Aorta (tissue), 5 donors: Measurements from ENCODE around the gene LIN37. TPM values are rescaled to one million over a fixed set of nuclear protein-coding genes. Genes with fewer than 3 reads are reported as not detected.

Source experiments
- ATAC-seq: fragments of 200-7000 bp; cut with Tn5 transposase; one replicate; pipeline ENCODE4 v1.9.1; 2022; ENCODE audit warnings: moderate library complexity; ENCODE audit not compliant: low FRiP score
- DNase-seq, 2 donors: peaks; one replicate each; pipeline ENCODE4 v3.0.0-alpha.2; 2020
- H3K27ac ChIP-seq, 2 donors: one replicate each; pipeline ENCODE4 v1.5.1; 2013; ENCODE audit warnings: low read length in 2 of 2, mild to moderate bottlenecking in 2 of 2, moderate library complexity in 2 of 2, control low read depth in 1 of 2, inconsistent platforms in 1 of 2, low read depth in 1 of 2
- H3K27me3 ChIP-seq, 2 donors: one replicate each; pipeline ENCODE4 v1.6.1; 2013; ENCODE audit warnings: control low read depth in 1 of 2, low read length in 1 of 2, mild to moderate bottlenecking in 1 of 2, moderate library complexity in 1 of 2; ENCODE audit not compliant: insufficient read depth in 2 of 2, control insufficient read depth in 1 of 2
- H3K36me3 ChIP-seq, 2 donors: one replicate each; pipeline ENCODE4 v1.6.1; 2013; ENCODE audit warnings: control low read depth in 1 of 2, low read length in 1 of 2, mild to moderate bottlenecking in 1 of 2; ENCODE audit not compliant: insufficient read depth in 2 of 2, control insufficient read depth in 1 of 2
- H3K4me1 ChIP-seq, 2 donors: one replicate each; pipeline ENCODE4 v1.6.1; 2013; ENCODE audit warnings: low read length in 2 of 2, control low read depth in 1 of 2, mild to moderate bottlenecking in 1 of 2, moderate library complexity in 1 of 2; ENCODE audit not compliant: insufficient read depth in 2 of 2, control insufficient read depth in 1 of 2
- H3K4me3 ChIP-seq, 2 donors: one replicate each; pipeline ENCODE4 v1.5.1; 2013; ENCODE audit warnings: low read length in 2 of 2, control low read depth in 1 of 2, mild to moderate bottlenecking in 1 of 2
- H3K9me3 ChIP-seq: one replicate; pipeline ENCODE4 v1.6.1; 2013; ENCODE audit warnings: mild to moderate bottlenecking, low read length; ENCODE audit not compliant: control insufficient read depth
- WGBS, 2 donors: extraction: QIAGEN DNeasy Blood & Tissue Kit; methylation state at CpG; one replicate each; pipeline ENCODE4 v1.1.7; 2013; 5-methylcytosine and 5-hydroxymethylcytosine counted together
- intact Hi-C, 2 donors: fragments of 100-400 bp; cut with DNase I; formaldehyde crosslinking; loops; one replicate each; pipeline versions ENCODE4 v1.14.2 to v1.15.0; 2022
- polyA plus RNA-seq, 2 donors: library from polyadenylated mRNA; stranded (reverse); fragments of 200-250 nt; gene quantifications; one replicate each; pipeline ENCODE4 v1.2.3, GENCODE V29; 2013
- total RNA-seq, 2 donors: library from RNA; stranded (reverse); fragmentation: NEBNext Ultra II Directional; extraction: Animal tissue kit (Norgen Biotek cat#: 25700); gene quantifications; one replicate each; pipeline ENCODE4 v1.2.1, GENCODE V29; 2021
- donor health status: healthy with polysubstance abuse.
- donor health status: Bipolar disorder and iron deficiency.
- donor health status: DM: no; HTN: no; CAD: no.
- donor health status: DM: no; HTN: no; CAD: no.
- donor health status: DM: yes; HTN: yes; CAD: no.

The LIN37 gene
- total and polyA plus RNA-seq, 4 donors: 10.6 to 91.2 (median 13.2) TPM

GRCh38 chr19:35785339-35785627, 36.9 kb downstream of the LIN37 start:
- Histone ChIP-seq H3K4me3 (no peak overlapping the region), H3K9me3 (no peaks in the 10 kb centered on the region), H3K27ac (no peak overlapping the region), H3K27me3 (no peaks in the 10 kb centered on the region), H3K4me1 (no peaks in the 10 kb centered on the region), H3K36me3 (peaks cover 0 to 1% of the 10 kb centered on the region in 2 donors)
- intact Hi-C loops: no loop called here
- DNase-seq (no peak), ATAC-seq (no peak)
- 84 to 86% methylated on average over 10 of the region's 10 CpGs for WGBS, 2 donors

GRCh38 chr19:35786299-35787160, 38.2 kb downstream of the LIN37 start:
- DNase-seq: no peak
- no peaks in the 10 kb centered on the region for H3K9me3 ChIP-seq
- H3K4me3 ChIP-seq: no peak overlapping the region
- no peaks in the 10 kb centered on the region for H3K4me1 ChIP-seq
- WGBS, 2 donors: 91 to 93% methylated on average over 21 to 31 of the region's 31 CpGs
- no peaks in the 10 kb centered on the region for H3K27me3 ChIP-seq
- H3K27ac ChIP-seq: no peak overlapping the region
- H3K36me3 ChIP-seq: no peaks in the 10 kb centered on the region
- intact Hi-C loops: no loop called here
- ATAC-seq: no peak

GRCh38 chr19:35787227-35787799, 38.9 kb downstream of the LIN37 start:
- Histone ChIP-seq H3K4me1 (no peaks in the 10 kb centered on the region), H3K9me3 (no peaks in the 10 kb centered on the region), H3K36me3 (no peaks in the 10 kb centered on the region), H3K27ac (no peak overlapping the region), H3K27me3 (no peaks in the 10 kb centered on the region), H3K4me3 (no peak overlapping the region)
- no peak for ATAC-seq
- WGBS, 2 donors: 92 to 94% methylated on average over 15 of the region's 15 CpGs
- intact Hi-C loops: no loop called here
- no peak for DNase-seq

GRCh38 chr19:35788205-35788960, 40.0 kb downstream of the LIN37 start:
- ATAC-seq (no peak), DNase-seq (no peak)
- Histone ChIP-seq H3K36me3 (no peaks in the 10 kb centered on the region), H3K4me3 (no peak overlapping the region), H3K27me3 (no peaks in the 10 kb centered on the region), H3K4me1 (no peaks in the 10 kb centered on the region), H3K9me3 (no peaks in the 10 kb centered on the region), H3K27ac (no peak overlapping the region)
- 75 to 79% methylated on average over 12 of the region's 12 CpGs for WGBS, 2 donors
- intact Hi-C loops: no loop called here

GRCh38 chr19:35789195-35789977, 41.0 kb downstream of the LIN37 start:
- no peak for ATAC-seq
- H3K4me1 ChIP-seq: no peaks in the 10 kb centered on the region
- no peak overlapping the region for H3K4me3 ChIP-seq
- H3K27me3 ChIP-seq: no peaks in the 10 kb centered on the region
- H3K36me3 ChIP-seq: no peaks in the 10 kb centered on the region
- H3K9me3 ChIP-seq: no peaks in the 10 kb centered on the region
- H3K27ac ChIP-seq: no peak overlapping the region
- intact Hi-C loops: no loop called here
- DNase-seq: no peak
- WGBS, 2 donors: 78 to 82% methylated on average over 10 to 11 of the region's 11 CpGs

- Histone ChIP-seq H3K27ac (no peak overlapping the region), H3K4me3 (no peak overlapping the region), H3K36me3 (no peaks in the 10 kb centered on the region), H3K9me3 (no peaks in the 10 kb centered on the region), H3K27me3 (no peaks in the 10 kb centered on the region), H3K4me1 (no peaks in the 10 kb centered on the region)
- ATAC-seq: no peak
- 82% methylated on average over 19 of the region's 19 CpGs for WGBS, 2 donors
- DNase-seq: no peak
- intact Hi-C loops: no loop called here
Measured at GRCh38 chr19:35789978-35790944, 41.9 kb downstream of the LIN37 start.

GRCh38 chr19:35790981-35791813, 42.8 kb downstream of the LIN37 start:
- Histone ChIP-seq H3K36me3 (no peaks in the 10 kb centered on the region), H3K4me3 (no peak overlapping the region), H3K27me3 (no peaks in the 10 kb centered on the region), H3K4me1 (no peaks in the 10 kb centered on the region), H3K27ac (no peak overlapping the region), H3K9me3 (no peaks in the 10 kb centered on the region)
- 61% methylated on average over 20 of the region's 20 CpGs for WGBS, 2 donors
- intact Hi-C loops: no loop called here
- no peak for DNase-seq
- no peak for ATAC-seq
